ENCODE data around the gene PPP1R27.
A peak's percentile ranks its signal among the peaks of the same experiment; 100 is the strongest.

The PPP1R27 gene

GRCh38 chr17:81860756-81861568 lies 26.1 kb upstream of the PPP1R27 start:
- peak; percentile 99 for DNase-seq (ENCODE audit: low read depth)

DNA sequence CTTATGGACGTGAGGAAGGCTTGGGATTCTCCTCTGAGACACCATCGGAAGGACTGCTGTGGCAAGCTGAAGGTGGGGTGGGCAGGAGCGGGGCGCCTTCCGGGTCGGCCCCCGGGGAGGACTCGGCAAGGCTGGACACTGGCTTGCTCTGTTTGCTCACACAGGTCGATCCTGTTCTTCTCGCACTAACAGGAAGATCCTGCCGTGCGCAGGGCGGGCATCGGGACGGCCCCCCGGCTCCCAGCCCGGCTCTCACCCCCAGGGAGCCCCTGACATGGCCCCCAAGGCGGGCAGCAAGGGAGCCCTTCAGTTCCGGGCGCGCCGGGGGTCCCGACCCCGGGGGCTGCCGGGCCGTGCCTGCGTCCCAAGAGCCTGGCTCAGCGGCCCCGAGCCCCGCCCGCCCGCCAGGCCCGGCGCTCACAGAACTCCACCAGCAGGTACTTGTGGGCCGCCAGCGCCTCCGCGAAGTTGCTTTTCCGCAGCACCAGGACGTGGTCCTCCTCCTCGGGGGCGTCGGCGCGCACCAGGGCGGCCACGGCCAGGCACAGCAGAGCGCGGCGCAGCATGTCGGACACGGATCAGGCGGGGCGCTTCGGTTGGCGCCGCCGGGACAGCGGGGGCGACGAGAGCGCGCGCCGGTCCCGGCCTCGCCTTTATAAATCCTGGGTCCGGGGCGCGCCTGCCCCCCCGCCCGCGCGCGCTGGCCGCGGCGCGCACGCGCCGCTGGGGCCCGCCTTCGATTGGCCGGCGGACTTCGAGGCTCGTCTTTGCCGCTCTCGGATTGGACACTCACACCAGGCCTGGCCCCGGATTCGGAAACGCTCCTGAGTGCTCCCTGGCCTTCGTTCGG lies 25.3 kb upstream of the PPP1R27 start, which contains the start of gene P4HB:
TSS of gene P4HB (minus strand) at position 630 of the 850 bp plus-strand sequence. CDS start at position 566, 64 bp downstream.
- no peak for DNase-seq (ENCODE audit: low read depth)

GRCh38 chr17:81858967-81859905 lies 24.4 kb upstream of the PPP1R27 start:
- DNase-seq (ENCODE audit: low read depth), result no peak

DNA sequence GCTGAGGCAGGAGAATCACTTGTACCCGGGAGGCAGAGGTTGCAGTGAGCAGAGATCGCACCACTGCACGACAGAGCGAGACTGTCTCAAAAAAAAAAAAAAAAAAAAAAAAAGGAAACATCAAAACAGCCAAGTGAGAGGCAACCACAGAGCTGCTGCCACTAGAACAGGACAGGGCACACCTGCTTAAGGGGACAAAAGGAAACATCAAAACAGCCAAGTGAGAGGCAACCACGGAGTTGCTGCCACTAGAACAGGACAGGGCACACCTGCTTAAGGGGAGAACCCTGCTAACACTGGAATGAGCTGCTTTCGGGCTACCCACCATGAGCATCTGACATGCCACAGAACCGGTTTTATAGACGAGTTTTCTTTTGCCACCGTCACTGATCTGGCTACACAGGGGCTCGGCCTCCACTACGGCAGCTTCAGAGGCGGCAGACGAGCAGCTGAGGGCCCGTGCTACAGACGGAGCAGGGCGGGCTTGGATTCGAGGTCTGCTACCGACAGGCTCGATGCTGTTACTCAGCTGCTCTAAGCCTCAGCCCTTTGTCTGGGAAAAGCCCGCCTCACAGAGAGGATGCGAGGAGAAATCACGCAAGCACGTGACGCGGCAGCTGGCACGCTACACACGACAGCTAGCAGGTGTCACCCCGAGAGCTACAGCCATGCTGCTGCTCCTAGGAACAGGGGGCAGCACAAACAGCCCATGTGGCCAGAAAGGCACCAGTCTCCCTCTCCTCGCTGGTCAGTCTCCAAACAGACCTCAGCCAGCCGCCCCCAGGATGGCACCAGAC lies 23.5 kb upstream of the PPP1R27 start:
- DNase-seq (ENCODE audit: low read depth), result no peak

GRCh38 chr17:81854974-81855774 lies 20.3 kb upstream of the PPP1R27 start:
- DNase-seq (ENCODE audit: low read depth), result no peak

DNA sequence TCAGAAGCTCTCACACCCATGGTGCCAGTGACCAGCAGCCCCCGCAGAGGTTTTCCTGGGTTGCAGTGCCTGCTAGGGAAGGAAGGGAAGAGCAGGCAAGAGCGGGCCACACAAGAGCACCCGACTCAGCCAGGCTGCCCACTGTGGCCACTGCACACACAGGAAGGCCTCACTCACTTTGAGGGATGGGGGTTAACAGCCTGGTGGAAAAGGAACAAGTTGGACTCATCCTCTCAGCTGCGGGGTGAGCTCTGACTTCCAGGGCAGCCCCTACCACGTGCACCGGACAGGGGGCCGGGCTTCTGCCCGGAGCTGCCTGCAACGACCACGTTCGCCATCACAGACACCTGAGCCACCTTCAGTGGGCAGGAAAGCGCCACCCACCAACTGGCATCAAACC lies 17.4 kb upstream of the PPP1R27 start:
- no peak for DNase-seq (ENCODE audit: low read depth)

DNA sequence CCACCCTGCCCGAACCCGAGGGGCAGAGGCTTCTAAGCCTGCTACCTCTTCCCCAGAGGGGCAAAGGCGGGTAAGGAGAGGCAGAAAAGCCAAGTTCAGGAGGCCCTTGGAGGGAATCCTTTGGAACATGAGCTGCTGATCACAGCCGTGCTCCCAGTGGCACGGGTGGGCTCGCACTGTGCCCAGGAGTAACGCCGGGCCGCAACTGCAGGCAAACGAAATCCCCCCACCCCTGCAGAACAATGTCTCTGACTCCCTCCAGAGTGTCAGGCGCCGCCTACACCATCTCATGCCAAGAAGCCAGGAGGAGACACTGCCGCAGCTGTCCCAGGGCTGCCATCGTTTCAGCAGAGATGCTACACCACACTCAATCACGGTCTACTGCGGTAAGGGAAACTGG lies 16.6 kb upstream of the PPP1R27 start:
- DNase-seq (ENCODE audit: low read depth), result no peak

GRCh38 chr17:81849457-81849856 lies 14.6 kb upstream of the PPP1R27 start:
- DNase-seq (ENCODE audit: low read depth), result no peak

DNA sequence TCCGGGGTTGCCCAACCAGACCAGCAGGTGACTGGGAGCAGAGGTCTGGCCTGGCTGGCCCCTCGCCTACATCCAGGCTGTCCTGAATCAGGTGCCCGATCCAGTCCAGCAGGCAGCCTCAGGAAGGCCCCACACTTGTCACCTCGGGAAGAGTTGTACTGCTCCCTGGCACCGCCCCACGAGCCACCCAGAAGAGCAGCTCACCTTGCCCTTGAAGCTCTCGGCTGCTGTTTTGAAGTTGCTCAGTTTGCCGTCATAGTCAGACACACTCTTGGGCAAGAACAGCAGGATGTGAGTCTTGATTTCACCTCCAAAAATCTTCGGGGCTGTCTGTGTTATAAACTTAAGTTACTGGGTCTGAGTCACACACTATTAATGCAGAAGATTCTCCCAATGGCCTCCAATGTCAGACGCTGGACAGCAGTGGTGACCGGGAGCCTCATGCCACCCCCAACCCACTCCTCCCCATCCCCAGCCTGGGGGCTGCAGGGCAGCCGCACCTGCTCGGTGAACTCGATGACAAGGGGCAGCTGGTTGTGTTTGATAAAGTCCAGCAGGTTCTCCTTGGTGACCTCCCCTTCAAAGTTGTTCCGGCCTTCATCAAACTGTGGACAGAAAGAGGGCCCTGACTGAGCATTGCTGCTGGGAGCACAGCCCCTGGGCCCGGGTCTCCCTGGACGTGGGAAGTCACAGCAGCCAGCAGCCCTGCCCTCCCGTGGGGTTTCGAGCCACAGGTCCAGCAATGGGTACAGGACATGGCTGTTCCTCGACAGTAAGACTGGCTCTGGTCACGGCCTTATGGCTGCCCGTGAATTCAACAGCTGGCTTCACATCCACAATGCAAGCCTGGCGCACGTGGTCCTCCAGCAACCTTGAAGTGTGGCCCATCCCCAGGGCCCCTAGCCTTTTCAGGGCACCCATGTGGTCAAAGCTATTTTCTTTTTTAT lies 12.2 kb upstream of the PPP1R27 start:
- no peak for DNase-seq (ENCODE audit: low read depth)

DNA sequence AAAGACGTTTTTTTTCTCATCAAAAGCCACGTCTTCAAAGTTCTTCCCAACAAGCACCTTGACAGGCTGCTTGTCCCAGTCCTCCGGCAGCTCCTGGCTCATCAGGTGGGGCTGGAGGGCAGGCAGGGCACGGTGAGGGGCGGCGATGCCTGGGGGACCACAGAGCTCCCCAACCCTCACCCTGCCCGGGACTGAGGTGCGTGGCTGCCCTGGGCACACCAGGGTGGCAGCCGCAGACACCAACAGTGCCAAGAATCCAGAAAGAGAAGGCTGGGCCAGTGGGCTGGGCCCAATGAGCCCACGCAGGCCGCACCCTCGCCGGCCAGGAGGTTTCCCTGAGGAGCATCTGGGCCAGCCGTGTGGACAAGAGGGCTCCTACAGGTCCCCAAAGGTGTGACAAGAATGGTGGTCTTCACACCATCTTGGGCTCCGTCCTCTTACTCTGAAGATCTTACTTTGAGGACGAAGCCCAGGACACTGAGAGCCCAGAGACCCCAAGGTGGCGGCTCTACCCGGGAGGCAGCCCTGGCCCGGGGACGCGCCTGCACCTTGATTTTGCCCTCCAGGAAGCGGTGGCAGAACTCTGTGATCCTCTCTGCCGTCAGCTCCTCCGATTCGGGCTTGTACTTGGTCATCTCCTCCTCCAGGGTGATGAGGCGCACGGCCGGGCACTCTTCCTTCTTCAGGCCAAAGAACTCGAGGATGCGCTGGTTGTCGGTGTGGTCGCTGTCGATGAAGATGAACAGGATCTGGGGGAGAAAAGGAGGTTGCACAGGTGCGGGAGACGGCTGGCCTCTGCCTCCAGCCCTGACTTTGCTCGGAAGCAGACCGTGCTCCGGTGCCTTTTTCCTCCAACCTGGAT lies 11.3 kb upstream of the PPP1R27 start:
- no peak for DNase-seq (ENCODE audit: low read depth)

DNA sequence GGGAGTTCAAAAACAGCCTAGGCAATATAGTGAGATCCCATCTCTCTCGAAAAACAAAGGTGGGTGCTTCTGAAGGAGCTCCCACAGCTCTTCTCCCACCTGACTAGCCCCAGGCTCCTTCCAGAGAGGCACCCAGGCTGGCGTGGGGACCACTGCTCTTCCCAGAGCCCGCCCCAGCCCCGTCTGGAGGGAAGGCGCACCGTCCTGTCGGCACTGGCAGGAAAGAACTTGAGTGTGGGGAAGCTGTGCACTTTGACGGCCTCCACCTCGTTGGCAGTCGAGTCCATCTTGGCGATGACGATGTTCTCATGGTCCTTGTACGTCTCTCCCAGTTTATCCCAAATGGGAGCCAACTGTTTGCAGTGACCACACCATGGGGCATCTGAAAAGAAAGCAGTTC lies 10.5 kb upstream of the PPP1R27 start:
- no peak for DNase-seq (ENCODE audit: low read depth)

DNA sequence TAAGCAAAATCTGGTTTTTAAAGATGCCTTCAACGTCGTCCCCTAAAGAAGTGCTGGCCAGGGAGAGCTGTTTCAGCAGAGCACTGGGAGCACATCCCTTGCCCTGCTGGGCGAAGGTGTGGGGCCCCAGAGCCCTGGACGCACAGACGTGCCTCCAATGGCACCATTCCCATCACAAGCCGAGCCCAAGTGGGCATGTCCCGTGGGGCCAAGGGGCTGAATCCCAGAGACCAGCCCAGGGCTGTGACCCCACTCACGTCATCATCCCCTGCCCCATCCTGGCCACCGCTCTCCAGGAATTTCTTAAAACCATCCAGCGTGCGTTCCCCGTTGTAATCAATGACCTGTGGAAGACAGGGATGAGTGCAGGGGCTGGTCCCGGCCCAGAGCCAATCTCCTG lies 10.0 kb upstream of the PPP1R27 start:
- no peak for DNase-seq (ENCODE audit: low read depth)

DNA sequence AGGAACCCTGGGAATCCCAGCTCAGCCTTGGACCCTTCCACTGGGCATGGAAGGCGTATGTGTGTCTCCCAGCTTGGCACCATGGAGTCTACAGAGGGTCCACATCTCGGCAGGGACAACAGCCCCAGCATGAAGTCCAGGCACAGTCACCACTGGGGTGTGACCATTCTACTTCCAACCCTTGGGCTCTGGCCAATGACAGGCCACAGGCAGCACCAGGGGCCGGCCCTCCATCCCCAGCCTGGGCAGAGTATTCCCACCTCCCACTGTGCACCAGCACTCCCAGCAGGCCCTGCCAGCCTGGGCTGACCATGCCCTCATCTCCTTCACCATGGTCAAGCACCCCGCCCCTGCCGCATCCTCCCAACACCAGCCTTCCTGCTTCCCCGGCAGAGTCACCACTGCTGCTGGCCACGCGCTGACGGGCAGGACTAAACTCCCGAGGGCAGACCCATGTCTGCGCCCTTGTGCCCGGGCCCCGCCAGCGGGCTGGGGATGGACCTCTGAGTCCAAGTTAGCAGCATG lies 9.5 kb upstream of the PPP1R27 start:
- no peak for DNase-seq (ENCODE audit: low read depth)

DNA sequence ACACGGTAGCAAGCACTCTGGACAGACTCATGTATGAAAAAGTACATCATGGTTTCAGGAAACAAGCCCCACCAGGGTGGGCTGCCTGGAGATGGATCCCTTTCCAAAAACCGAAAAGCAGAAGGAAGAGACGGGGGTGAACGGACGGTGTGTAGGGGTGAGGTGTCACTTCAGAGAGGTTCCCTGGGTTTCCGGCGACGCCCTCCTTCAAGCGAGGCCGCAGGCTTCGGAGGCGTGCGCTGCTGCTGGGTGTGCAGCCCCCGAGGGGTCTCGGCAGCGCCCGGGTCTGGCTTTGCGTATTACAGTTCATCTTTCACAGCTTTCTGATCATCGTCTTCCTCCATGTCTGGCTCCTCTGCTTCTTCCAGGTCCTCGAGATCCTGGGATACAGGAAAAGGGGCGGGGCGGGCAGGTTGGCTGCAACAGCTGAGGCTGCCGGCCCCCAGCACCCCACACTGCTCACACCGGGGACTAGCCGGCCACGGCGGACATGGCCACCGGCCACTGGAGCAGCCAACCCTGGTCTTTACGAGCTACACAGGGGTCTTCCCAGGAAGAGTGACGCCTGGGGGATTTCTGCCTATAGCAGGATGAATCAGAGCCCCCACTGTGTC lies 9.0 kb upstream of the PPP1R27 start:
- DNase-seq (ENCODE audit: low read depth), result no peak

- DNase-seq (ENCODE audit: low read depth), result no peak
Observed at GRCh38 chr17:81842725-81843504, 8.1 kb upstream of the PPP1R27 start.

DNA sequence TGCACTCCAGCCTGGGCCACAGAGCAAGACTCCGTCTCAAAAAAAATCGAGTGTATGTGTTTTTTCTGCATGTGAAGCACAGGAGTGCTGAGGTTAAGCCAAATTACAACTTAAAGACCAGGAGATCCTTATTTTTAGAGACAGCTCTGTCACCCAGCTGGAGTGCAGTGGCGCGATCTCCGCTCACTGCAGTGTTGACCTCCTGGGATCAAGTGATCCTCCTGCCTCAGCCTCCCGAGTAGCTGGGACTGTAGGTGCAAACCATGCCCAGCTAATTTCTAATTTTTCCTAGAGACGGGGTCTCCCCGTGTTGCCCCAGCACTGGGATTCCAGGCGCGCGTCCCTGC lies 7.5 kb upstream of the PPP1R27 start:
- no peak for DNase-seq (ENCODE audit: low read depth)

DNA sequence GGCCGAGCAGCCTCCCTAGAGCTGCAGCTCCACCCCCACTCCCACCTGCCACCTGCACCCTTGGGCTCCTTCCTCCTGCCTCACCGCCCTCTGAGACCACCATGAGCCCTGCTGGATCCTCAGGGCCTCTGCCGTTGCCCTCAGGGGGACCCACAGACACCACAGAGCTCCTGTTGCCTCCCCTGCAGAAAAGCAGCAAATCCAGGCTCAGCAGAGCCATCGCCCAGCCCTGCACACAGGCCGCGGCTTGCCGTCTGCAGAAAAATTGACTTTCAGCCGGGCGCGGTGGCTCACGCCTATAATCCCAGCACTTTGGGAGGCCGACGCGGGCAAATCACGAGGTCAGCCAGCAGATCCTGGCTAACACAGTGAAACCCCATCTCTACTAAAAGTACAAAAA lies 7.0 kb upstream of the PPP1R27 start:
- DNase-seq (ENCODE audit: low read depth), result no peak
